ENCODE measurements around the gene NEK9. TPM values are rescaled to one million over a fixed set of nuclear protein-coding genes. Genes with fewer than 3 reads are reported as not detected.

NEK9 gene
- total RNA-seq, 1 donor from 2014 or later = 43.5 TPM

DNA sequence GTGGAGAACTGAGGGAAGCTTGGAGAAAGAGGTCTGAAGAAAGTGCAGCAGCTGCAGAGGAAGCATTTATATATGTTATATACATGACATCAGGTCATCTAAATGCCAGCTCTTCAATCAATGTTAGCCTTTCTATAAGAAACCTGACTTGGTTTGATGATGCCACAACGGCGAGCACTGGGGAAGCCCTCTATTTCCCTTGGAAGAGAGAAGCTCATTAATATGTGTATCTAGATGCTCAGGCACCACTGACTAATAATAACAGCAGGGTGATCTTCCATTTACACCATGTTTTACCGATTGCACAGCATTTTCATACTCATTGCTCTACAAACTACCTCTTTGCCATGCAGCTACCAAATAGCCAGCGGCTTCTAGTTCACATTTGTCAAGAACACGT is 63.8 kb downstream of the NEK9 start:
- no peaks in the 10 kb centered on the region for H3K27me3 ChIP-seq (ENCODE audit: control insufficient read depth, insufficient read depth, low read length)
- TF ChIP-seq, protein P1, sequence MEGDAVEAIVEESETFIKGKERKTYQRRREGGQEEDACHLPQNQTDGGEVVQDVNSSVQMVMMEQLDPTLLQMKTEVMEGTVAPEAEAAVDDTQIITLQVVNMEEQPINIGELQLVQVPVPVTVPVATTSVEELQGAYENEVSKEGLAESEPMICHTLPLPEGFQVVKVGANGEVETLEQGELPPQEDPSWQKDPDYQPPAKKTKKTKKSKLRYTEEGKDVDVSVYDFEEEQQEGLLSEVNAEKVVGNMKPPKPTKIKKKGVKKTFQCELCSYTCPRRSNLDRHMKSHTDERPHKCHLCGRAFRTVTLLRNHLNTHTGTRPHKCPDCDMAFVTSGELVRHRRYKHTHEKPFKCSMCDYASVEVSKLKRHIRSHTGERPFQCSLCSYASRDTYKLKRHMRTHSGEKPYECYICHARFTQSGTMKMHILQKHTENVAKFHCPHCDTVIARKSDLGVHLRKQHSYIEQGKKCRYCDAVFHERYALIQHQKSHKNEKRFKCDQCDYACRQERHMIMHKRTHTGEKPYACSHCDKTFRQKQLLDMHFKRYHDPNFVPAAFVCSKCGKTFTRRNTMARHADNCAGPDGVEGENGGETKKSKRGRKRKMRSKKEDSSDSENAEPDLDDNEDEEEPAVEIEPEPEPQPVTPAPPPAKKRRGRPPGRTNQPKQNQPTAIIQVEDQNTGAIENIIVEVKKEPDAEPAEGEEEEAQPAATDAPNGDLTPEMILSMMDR (IDR thresholded peaks at IDR 0.05; ENCODE audit: insufficient read depth, low read length, poor library complexity, severe bottlenecking) = no peak
- peak overlapping the region; percentile 70 for H3K4me3 ChIP-seq (ENCODE audit: low read depth, low read length)
- no peak for DNase-seq (ENCODE audit: low read depth)
- H3K36me3 ChIP-seq (ENCODE audit: control insufficient read depth, insufficient read depth, low read length) = no peaks in the 10 kb centered on the region

DNA sequence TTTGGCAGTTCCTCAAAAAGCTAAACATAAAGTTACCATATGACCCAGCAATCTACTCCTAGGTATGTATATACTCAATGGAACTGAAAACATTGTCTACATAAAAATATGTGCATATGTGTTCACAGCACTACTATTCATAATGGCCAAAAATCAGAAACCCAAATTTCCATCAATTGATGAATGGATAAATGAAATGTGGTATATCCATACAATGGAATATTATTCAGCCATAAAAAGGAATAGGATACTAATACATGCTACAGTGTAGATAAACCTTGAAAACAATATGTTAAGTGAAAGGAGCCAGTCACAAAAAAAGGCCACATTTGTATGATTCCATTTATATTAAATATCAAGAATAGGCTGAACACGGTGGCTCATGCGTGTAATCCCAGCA is 66.4 kb downstream of the NEK9 start:
- H3K27me3 ChIP-seq (ENCODE audit: control insufficient read depth, insufficient read depth, low read length) = no peaks in the 10 kb centered on the region
- TF ChIP-seq, protein P1 (IDR thresholded peaks at IDR 0.05; ENCODE audit: insufficient read depth, low read length, poor library complexity, severe bottlenecking) = no peak
- no peaks in the 10 kb centered on the region for H3K36me3 ChIP-seq (ENCODE audit: control insufficient read depth, insufficient read depth, low read length)
- H3K4me3 ChIP-seq (ENCODE audit: low read depth, low read length) = no peak overlapping the region
- DNase-seq (ENCODE audit: low read depth) = no peak

DNA sequence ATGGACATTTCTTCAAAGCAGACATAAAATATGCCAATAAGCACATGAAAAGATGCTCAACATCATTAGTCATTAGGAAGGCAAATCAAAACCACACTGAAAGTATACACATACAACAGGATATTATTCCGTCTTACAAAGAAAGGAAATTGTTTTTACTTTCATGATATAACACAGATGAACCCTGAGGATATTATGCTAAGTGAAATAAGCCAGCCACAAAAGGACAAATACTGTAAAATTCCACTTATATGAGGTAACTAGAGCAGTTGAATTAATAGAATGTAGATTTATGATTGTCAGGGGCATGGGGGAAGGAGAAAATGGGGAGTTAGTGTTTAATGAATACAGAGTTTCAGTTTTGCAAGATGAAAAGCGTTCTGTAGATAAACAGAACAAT is 67.2 kb downstream of the NEK9 start:
- Histone ChIP-seq H3K27me3 (ENCODE audit: control insufficient read depth, insufficient read depth, low read length) (no peaks in the 10 kb centered on the region), H3K36me3 (ENCODE audit: control insufficient read depth, insufficient read depth, low read length) (no peaks in the 10 kb centered on the region), H3K4me3 (ENCODE audit: low read depth, low read length) (no peak overlapping the region)
- DNase-seq (ENCODE audit: low read depth) = no peak
- TF ChIP-seq, protein P1 (IDR thresholded peaks at IDR 0.05; ENCODE audit: insufficient read depth, low read length, poor library complexity, severe bottlenecking) = no peak

DNA sequence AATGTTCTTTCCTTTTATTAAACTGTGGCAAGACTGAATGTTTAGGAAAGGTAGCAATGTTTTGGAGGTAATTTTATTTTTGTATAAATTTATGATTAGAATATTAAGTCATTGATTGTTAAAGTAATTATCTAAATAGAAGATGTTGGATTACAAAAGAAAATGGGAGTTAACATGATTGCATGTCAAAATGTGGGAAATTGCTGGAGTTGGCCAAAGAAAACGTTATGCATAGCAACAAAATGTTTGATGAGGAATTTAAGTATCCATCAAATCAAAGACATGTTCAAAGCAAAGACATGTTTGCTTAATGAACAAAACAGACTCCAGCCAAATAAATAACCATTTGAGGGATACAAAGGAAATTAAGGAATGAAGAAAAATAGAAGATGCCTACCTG is 72.4 kb downstream of the NEK9 start:
- H3K4me3 ChIP-seq (ENCODE audit: low read depth, low read length) = no peak overlapping the region
- no peaks in the 10 kb centered on the region for H3K36me3 ChIP-seq (ENCODE audit: control insufficient read depth, insufficient read depth, low read length)
- no peak for DNase-seq (ENCODE audit: low read depth)
- H3K27me3 ChIP-seq (ENCODE audit: control insufficient read depth, insufficient read depth, low read length) = no peaks in the 10 kb centered on the region
- TF ChIP-seq, protein P1 (IDR thresholded peaks at IDR 0.05; ENCODE audit: insufficient read depth, low read length, poor library complexity, severe bottlenecking) = no peak

DNA sequence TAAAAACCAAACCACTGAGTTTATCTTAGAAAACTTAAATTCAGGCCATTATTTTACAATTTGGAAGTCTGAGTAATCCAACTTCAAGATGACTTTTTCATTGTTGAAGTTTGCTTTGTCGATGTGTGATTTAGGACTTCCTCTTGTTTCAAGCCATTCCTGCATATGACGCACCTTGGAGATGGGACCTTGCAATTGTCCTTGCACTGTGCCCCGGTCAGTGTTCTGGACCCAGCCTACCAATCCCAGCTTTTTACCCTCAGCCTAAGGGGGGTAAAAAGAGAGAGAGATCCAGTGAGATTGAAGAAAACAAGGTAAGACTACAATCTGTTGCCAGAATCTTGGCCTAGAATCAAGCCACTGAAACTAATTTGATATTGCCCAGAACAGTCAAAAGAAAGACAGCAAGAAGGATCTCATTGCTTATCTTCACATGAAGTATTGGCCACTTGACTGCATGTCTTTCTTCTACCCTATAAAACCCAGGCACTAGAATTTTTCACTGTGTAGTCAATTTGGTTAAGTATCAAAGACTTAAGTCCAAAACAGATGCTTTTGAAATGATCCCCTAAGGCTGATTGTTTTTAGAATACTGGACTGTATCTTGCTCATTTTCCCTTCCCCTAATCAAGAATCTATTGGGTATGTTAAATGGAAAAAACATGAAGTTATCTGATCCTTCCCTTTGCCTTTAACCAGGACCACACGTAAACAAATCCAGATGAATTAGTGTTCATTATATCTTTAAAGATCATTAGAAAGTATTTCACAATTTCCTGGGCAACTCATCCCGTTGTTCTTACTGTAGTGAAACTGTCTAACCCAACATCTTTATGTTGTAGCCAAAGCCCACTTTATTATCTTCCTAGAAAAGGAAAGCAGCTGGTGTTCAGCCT is 73.2 kb downstream of the NEK9 start:
- no peak for DNase-seq (ENCODE audit: low read depth)
- Histone ChIP-seq H3K36me3 (ENCODE audit: control insufficient read depth, insufficient read depth, low read length) (no peaks in the 10 kb centered on the region), H3K27me3 (ENCODE audit: control insufficient read depth, insufficient read depth, low read length) (no peaks in the 10 kb centered on the region), H3K4me3 (ENCODE audit: low read depth, low read length) (no peak overlapping the region)
- TF ChIP-seq, protein P1 (IDR thresholded peaks at IDR 0.05; ENCODE audit: insufficient read depth, low read length, poor library complexity, severe bottlenecking) = no peak

DNA sequence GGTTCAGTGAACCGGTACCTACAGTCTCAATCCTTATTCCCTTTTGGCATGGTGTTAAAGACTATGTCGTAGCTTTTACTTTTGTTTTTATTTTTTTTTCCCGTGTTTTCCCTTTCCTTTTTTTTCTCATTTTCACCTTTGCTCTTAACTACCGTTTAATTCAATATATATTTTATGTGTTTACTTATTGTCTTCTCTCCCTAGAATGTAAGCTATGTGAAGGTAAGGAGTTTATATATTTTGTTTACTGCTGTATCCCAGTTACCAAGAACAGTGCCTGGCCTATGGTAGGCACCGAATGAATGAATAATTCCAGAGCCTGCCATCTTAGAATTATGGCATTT is 75.3 kb downstream of the NEK9 start:
- H3K36me3 ChIP-seq (ENCODE audit: control insufficient read depth, insufficient read depth, low read length) = no peaks in the 10 kb centered on the region
- H3K27me3 ChIP-seq (ENCODE audit: control insufficient read depth, insufficient read depth, low read length) = no peaks in the 10 kb centered on the region
- TF ChIP-seq, protein P1 (IDR thresholded peaks at IDR 0.05; ENCODE audit: insufficient read depth, low read length, poor library complexity, severe bottlenecking) = no peak
- DNase-seq (ENCODE audit: low read depth) = no peak
- peak overlapping the region; percentile 51 for H3K4me3 ChIP-seq (ENCODE audit: low read depth, low read length)

Measured in kidney epithelial cell (primary cell).